Measurements from ENCODE around the gene TIE1.

GRCh38 chr1:43253876-43254275 is 46.9 kb upstream of the TIE1 start:
- no peak for TF ChIP-seq RARB (CRISPR knock-in tag; IDR thresholded peaks at IDR 0.05)
- TF ChIP-seq PPARA (CRISPR knock-in tag; IDR thresholded peaks at IDR 0.05; ENCODE audit: borderline replicate concordance) = no peak
- TF ChIP-seq SNAI2 (CRISPR knock-in tag; IDR thresholded peaks at IDR 0.05) = no peak
- TF ChIP-seq ZC3H10 (CRISPR knock-in tag; IDR thresholded peaks at IDR 0.05) = no peak
- TF ChIP-seq ZFP3 (CRISPR knock-in tag; IDR thresholded peaks at IDR 0.05) = no peak
- no peak for TF ChIP-seq CSDC2 (CRISPR knock-in tag; IDR thresholded peaks at IDR 0.05)
- TF ChIP-seq BACH2 (CRISPR knock-in tag; IDR thresholded peaks at IDR 0.05; ENCODE audit: borderline replicate concordance) = no peak
- TF ChIP-seq PATZ1 (CRISPR knock-in tag; IDR thresholded peaks at IDR 0.05; ENCODE audit: borderline replicate concordance) = no peak
- no peak for TF ChIP-seq ISL1 (CRISPR knock-in tag; IDR thresholded peaks at IDR 0.05)
- no peak for TF ChIP-seq GLIS3 (CRISPR knock-in tag; IDR thresholded peaks at IDR 0.05)

Measured in SK-N-SH treated with all-trans-retinoic acid at 6 μM for 48 hours (cell line).